GM19467 (cell line): ENCODE results near the gene UTP20.

Experiments used
- ATAC-seq: cut with Tn5 transposase; IDR thresholded peaks from one replicate; pipeline ENCODE4 v1.9.1; 2021; ENCODE audit warnings: mild to moderate bottlenecking, moderate library complexity; ENCODE audit not compliant: unreplicated experiment

Gene UTP20

GRCh38 chr12:101424620-101425019 lies 144.7 kb downstream of the UTP20 start:
- no peak for ATAC-seq

DNA sequence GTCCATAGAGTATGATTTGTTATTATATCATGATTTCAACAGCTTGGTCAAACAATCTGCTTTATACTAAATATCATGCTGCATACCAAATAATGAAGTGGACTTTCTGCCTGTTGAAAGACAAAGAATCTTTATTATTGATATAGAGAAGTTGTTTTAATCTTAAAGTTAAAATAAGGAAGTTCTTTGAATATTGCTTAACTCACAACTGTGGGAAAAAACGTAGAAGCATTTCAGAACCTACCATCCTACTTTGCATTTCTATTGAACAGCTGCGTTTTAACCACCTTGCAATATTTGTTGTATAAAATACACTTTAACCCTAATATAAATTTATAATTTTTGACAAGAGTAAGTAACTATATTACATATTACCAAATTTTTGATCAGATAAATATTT lies 150.6 kb downstream of the UTP20 start:
- no peak for ATAC-seq

GRCh38 chr12:101436136-101436535 lies 156.2 kb downstream of the UTP20 start:
- no peak for ATAC-seq
